HepG2 (cell line): ENCODE data around the gene SLC38A3. TPM values are rescaled to one million over a fixed set of nuclear protein-coding genes. Genes with fewer than 3 reads are reported as not detected.

ENCODE experiments used
- ASH2L ChIP-seq: fragments of 300-600, 200-600 bp; sonication (generic); IDR thresholded peaks from 2 replicates; pipeline ENCODE4 v1.7.0; 2017; ENCODE audit warnings: low read depth, mild to moderate bottlenecking, moderate library complexity, mixed read lengths, low read length; ENCODE audit not compliant: insufficient read length
- ATAD3A ChIP-seq: sonication (generic); formaldehyde crosslinking; IDR thresholded peaks from 2 replicates; pipeline ENCODE4 v1.4.0; 2020; ENCODE audit warnings: missing genetic modification reagents
- CHD2 ChIP-seq: IDR thresholded peaks from 2 replicates; pipeline ENCODE4 v1.6.1; 2011; ENCODE audit warnings: low read depth, low read length, improper control_type of control experiment
- FOXC1 ChIP-seq: sonication (generic); formaldehyde crosslinking; IDR thresholded peaks from 2 replicates; pipeline ENCODE4 v1.8.0; 2022; ENCODE audit warnings: mild to moderate bottlenecking, missing genetic modification reagents, borderline replicate concordance
- GATAD2A ChIP-seq: IDR thresholded peaks from 2 replicates; pipeline ENCODE4 v1.6.1; 2016
- HDAC1 ChIP-seq: sonication (generic); formaldehyde crosslinking; IDR thresholded peaks from 2 replicates; pipeline ENCODE4 v1.5.1; 2020; ENCODE audit warnings: mild to moderate bottlenecking, missing genetic modification reagents
- HMG20A ChIP-seq: IDR thresholded peaks from 2 replicates; pipeline ENCODE4 v1.6.1; 2016; ENCODE audit warnings: borderline replicate concordance
- HOXA5 ChIP-seq: sonication (generic); formaldehyde crosslinking; IDR thresholded peaks from 2 replicates; pipeline ENCODE4 v1.4.0; 2020; ENCODE audit warnings: missing genetic modification reagents
- KDM1A ChIP-seq: IDR thresholded peaks from 2 replicates; pipeline ENCODE4 v1.6.1; 2016; ENCODE audit warnings: missing compliant biosample characterization
- KDM6A ChIP-seq: IDR thresholded peaks from 2 replicates; pipeline ENCODE4 v1.6.1; 2016; ENCODE audit warnings: low read depth
- MEF2D ChIP-seq: sonication (generic); formaldehyde crosslinking; IDR thresholded peaks from 2 replicates; pipeline ENCODE4 v1.5.1; 2020; ENCODE audit warnings: mild to moderate bottlenecking, missing genetic modification reagents
- MTA1 ChIP-seq: sonication (generic); formaldehyde crosslinking; IDR thresholded peaks from 2 replicates; pipeline ENCODE4 v1.4.0; 2020; ENCODE audit warnings: missing genetic modification reagents, mild to moderate bottlenecking, borderline replicate concordance
- MTF1 ChIP-seq: sonication (generic); formaldehyde crosslinking; IDR thresholded peaks from 2 replicates; pipeline ENCODE4 v1.5.0; 2020; ENCODE audit warnings: missing genetic modification reagents
- NONO ChIP-seq, 2 experiments: fragments of 450-650 bp in 1 of 2; sonication (generic) in 1 of 2; formaldehyde crosslinking in 1 of 2; IDR thresholded peaks in 1 of 2; conservative IDR thresholded peaks in 1 of 2; 2 replicates each; pipeline versions ENCODE4 v1.6.1 to v1.8.0; 2017 to 2022; ENCODE audit warnings: mild to moderate bottlenecking in 1 of 2, missing genetic modification reagents in 1 of 2, moderate library complexity in 1 of 2
- PCBP1 ChIP-seq: fragments of 200-400 bp; formaldehyde crosslinking; IDR thresholded peaks from 2 replicates; pipeline ENCODE4 v1.6.1; 2017; ENCODE audit warnings: mild to moderate bottlenecking, low read depth, low read length, borderline replicate concordance
- SETDB1 ChIP-seq: sonication (generic); formaldehyde crosslinking; IDR thresholded peaks from 2 replicates; pipeline ENCODE4 v1.5.1; 2020; ENCODE audit warnings: missing genetic modification reagents, mild to moderate bottlenecking, borderline replicate concordance
- SIX1 ChIP-seq: sonication (generic); formaldehyde crosslinking; IDR thresholded peaks from 2 replicates; pipeline ENCODE4 v1.4.0; 2020; ENCODE audit warnings: missing genetic modification reagents, borderline replicate concordance
- STAG1 ChIP-seq: sonication (generic); formaldehyde crosslinking; IDR thresholded peaks from 2 replicates; pipeline ENCODE4 v1.4.0; 2020; ENCODE audit warnings: missing genetic modification reagents
- YEATS2 ChIP-seq: sonication (generic); formaldehyde crosslinking; IDR thresholded peaks from 2 replicates; pipeline ENCODE4 v1.4.0; 2020; ENCODE audit warnings: missing genetic modification reagents, borderline replicate concordance
- ZNF160 ChIP-seq: sonication (generic); formaldehyde crosslinking; IDR thresholded peaks from 2 replicates; pipeline ENCODE4 v1.8.0; 2022; ENCODE audit warnings: mild to moderate bottlenecking, inconsistent platforms, missing genetic modification reagents
- ZNF263 ChIP-seq: sonication (generic); formaldehyde crosslinking; IDR thresholded peaks from 2 replicates; pipeline ENCODE4 v1.4.0; 2020; ENCODE audit warnings: missing genetic modification reagents
- ZNF282 ChIP-seq: fragments of 450-650 bp; IDR thresholded peaks from 2 replicates; pipeline ENCODE4 v1.6.1; 2018; ENCODE audit not compliant: partially characterized antibody
- ZNF296 ChIP-seq: sonication (generic); formaldehyde crosslinking; conservative IDR thresholded peaks from 2 replicates; pipeline ENCODE4 v1.5.0; 2020; ENCODE audit warnings: mild to moderate bottlenecking, missing genetic modification reagents
- ZNF563 ChIP-seq: sonication (generic); formaldehyde crosslinking; IDR thresholded peaks from 2 replicates; pipeline ENCODE4 v1.8.0; 2022; ENCODE audit warnings: mild to moderate bottlenecking, moderate library complexity, missing genetic modification reagents
- ZNF616 ChIP-seq: sonication (generic); formaldehyde crosslinking; IDR thresholded peaks from 2 replicates; pipeline ENCODE4 v1.5.0; 2020; ENCODE audit warnings: low read depth, mild to moderate bottlenecking, missing genetic modification reagents
- ZNF761 ChIP-seq: sonication (generic); formaldehyde crosslinking; conservative IDR thresholded peaks from 2 replicates; pipeline ENCODE4 v1.4.0; 2020; ENCODE audit warnings: mild to moderate bottlenecking, missing genetic modification reagents
- polyA plus RNA-seq, 8 experiments: library from polyadenylated mRNA; depleted of rRNA in 3 of 8; stranded (reverse) in 7 of 8; unstranded in 1 of 8; fragments of >200 nt; fragmentation: Illumina TruSeq in 4 of 8; extraction: Trizol in 4 of 8; gene quantifications; 2 replicates each; pipeline versions ENCODE4 v1.2.1 to v1.2.3, GENCODE V29; 2011 to 2016; ENCODE audit warnings: low read depth in 4 of 8, missing spikeins in 1 of 8, mixed read lengths in 1 of 8; ENCODE audit not compliant: insufficient read depth in 1 of 8
- total RNA-seq, 5 experiments: library from RNA; depleted of rRNA; stranded (reverse); fragments of >200 nt; fragmentation: Illumina TruSeq; extraction: Trizol; gene quantifications; 2 replicates each; pipeline ENCODE4 v1.2.3, GENCODE V29; 2016; ENCODE audit warnings: low read depth in 1 of 5
- TF ChIP-seq, protein P1 (sequence below): sonication (generic); formaldehyde crosslinking; IDR thresholded peaks from 2 replicates; pipeline ENCODE4 v1.8.0; 2022; ENCODE audit warnings: mild to moderate bottlenecking, missing genetic modification reagents, moderate library complexity
- TF ChIP-seq, protein P2 (sequence below): IDR thresholded peaks from 2 replicates; pipeline ENCODE4 v1.6.1; 2012; ENCODE audit warnings: low read length, improper control_type of control experiment

The SLC38A3 gene
- total and polyA plus RNA-seq, 2 of the 13 experiments (the other 11 are each of a cell fraction or from before 2014, with no cell fraction given): 29.8 to 164 TPM

DNA sequence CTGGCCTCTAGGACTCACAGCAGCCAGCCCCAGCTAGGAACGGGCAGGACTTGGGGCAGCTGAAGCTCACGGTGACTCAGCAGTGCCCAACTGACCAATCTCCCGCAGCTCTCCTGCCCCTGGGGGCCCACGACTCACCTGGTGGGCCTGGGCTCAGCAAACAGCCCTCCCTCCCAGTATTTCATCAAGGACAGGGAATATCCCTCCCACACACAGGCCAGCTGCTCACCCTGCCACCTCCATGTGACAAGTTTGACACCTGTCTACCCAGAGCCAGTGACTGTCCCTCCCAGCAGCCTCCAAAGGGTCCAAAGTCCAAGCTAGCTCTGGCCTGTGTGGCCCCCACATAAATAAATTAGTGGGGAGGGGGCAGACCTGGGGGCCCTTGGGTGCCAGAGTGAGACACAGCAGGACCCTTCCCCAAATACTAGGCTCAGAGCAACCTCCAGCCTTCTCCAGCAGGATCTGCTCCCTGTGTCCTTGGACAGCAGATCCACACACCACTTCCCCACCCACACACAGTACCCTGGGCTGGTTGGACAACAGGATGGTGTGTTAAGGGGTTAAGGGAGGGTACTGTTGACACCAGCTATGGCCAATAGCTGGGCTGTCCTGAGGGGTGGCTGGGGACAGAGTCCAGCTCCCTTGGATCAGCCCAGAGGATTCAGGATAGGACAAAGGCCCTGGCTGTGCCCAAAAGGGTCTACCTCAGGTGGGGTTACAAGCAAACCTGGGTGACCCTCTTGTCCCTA, 9.4 kb upstream of the SLC38A3 start (continued):
- TF ChIP-seq ATAD3A (CRISPR knock-in tag): no peak
- TF ChIP-seq PCBP1: peak; percentile 87; the same call in 1 of the 2 replicates
- TF ChIP-seq HMG20A: peak; percentile 37; the same call in 1 of the 2 replicates
- peak; percentile 67 for TF ChIP-seq KDM6A (CRISPR knock-in tag)
- TF ChIP-seq, protein P1, sequence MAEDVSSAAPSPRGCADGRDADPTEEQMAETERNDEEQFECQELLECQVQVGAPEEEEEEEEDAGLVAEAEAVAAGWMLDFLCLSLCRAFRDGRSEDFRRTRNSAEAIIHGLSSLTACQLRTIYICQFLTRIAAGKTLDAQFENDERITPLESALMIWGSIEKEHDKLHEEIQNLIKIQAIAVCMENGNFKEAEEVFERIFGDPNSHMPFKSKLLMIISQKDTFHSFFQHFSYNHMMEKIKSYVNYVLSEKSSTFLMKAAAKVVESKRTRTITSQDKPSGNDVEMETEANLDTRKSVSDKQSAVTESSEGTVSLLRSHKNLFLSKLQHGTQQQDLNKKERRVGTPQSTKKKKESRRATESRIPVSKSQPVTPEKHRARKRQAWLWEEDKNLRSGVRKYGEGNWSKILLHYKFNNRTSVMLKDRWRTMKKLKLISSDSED (CRISPR knock-in tag): no peak
- TF ChIP-seq GATAD2A (CRISPR knock-in tag): peak; percentile 91
- no peak for TF ChIP-seq KDM1A
- TF ChIP-seq MEF2D (CRISPR knock-in tag): peak; percentile 95
- TF ChIP-seq, protein P2, sequence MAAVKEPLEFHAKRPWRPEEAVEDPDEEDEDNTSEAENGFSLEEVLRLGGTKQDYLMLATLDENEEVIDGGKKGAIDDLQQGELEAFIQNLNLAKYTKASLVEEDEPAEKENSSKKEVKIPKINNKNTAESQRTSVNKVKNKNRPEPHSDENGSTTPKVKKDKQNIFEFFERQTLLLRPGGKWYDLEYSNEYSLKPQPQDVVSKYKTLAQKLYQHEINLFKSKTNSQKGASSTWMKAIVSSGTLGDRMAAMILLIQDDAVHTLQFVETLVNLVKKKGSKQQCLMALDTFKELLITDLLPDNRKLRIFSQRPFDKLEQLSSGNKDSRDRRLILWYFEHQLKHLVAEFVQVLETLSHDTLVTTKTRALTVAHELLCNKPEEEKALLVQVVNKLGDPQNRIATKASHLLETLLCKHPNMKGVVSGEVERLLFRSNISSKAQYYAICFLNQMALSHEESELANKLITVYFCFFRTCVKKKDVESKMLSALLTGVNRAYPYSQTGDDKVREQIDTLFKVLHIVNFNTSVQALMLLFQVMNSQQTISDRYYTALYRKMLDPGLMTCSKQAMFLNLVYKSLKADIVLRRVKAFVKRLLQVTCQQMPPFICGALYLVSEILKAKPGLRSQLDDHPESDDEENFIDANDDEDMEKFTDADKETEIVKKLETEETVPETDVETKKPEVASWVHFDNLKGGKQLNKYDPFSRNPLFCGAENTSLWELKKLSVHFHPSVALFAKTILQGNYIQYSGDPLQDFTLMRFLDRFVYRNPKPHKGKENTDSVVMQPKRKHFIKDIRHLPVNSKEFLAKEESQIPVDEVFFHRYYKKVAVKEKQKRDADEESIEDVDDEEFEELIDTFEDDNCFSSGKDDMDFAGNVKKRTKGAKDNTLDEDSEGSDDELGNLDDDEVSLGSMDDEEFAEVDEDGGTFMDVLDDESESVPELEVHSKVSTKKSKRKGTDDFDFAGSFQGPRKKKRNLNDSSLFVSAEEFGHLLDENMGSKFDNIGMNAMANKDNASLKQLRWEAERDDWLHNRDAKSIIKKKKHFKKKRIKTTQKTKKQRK: no peak
- TF ChIP-seq ZNF282: no peak
- peak; percentile 91 for TF ChIP-seq ZNF761 (CRISPR knock-in tag)
- TF ChIP-seq HOXA5: peak; percentile 16; the same call in 1 of the 2 replicates
- TF ChIP-seq ASH2L: peak; percentile 84
- peak; percentile 66; the same call in 1 of the 2 replicates for TF ChIP-seq ZNF563 (CRISPR knock-in tag)
- no peak for TF ChIP-seq SETDB1 (CRISPR knock-in tag)
- TF ChIP-seq MTF1 (CRISPR knock-in tag): no peak
- peak; percentile 91 for TF ChIP-seq ZNF296 (CRISPR knock-in tag)
- TF ChIP-seq HDAC1: peak; percentile 75
- no peak for TF ChIP-seq SIX1 (CRISPR knock-in tag)
- TF ChIP-seq ZNF160: 0 out of 2 replicates have a peak, but pooled peaks have one; percentile 45
- TF ChIP-seq FOXC1 (CRISPR knock-in tag): peak; percentile 96
- TF ChIP-seq CHD2: no peak
- TF ChIP-seq MTA1 (CRISPR knock-in tag): peak; percentile 82
- TF ChIP-seq STAG1: 0 out of 2 replicates have a peak, but pooled peaks have one; percentile 21
- TF ChIP-seq NONO (IDR thresholded peaks at IDR 0.05): no peak
- peak; percentile 89 for TF ChIP-seq NONO (CRISPR knock-in tag; conservative IDR thresholded peaks at IDR 0.05)
- no peak for TF ChIP-seq ZNF616 (CRISPR knock-in tag)
- peak; percentile 48; the same call in 1 of the 2 replicates for TF ChIP-seq ZNF263 (CRISPR knock-in tag)
- TF ChIP-seq YEATS2 (CRISPR knock-in tag): 0 out of 2 replicates have a peak, but pooled peaks have one; percentile 46
